ENCODE measurements around the gene UBE2O.

Gene UBE2O

DNA sequence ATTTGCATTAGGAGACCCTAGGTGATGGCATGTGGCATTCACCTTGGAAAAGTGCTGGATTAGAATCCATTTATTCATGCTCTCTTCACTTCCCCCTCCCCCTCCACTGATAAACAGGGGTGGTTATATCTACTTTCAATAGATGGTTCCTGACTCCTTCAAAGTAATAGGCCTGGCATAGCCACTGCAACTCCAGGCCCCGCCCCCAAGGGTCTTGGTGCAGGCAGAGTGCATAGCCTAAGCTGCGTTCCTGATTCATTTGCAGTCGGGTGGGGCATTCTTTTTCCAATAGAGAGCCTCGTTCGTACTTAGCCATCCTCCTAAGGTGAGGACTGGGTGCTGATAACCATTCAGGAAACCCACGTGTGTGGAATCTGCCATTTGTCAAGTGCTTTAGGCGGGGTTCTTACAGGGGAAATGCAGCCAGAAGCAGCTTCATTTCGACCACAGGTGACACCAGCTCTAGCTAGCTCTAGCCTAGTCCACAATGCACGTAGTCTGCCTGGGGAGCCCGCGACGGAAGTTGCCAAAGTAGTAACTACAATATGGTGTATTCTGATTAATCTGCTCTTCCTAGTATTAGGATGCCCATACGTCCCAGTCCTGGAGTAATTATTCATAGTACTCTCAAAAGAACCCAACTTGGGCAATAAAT lies 11.1 kb downstream of the UBE2O start:
- Histone ChIP-seq H3K4me3 (ENCODE audit: low read depth, low read length) (no peak overlapping the region), H3K36me3 (ENCODE audit: control insufficient read depth, insufficient read depth, low read length) (no peaks in the 10 kb centered on the region), H3K4me1 (ENCODE audit: control insufficient read depth, insufficient read depth, low read length) (peaks cover 50% of the 10 kb centered on the region), H3K27me3 (ENCODE audit: control insufficient read depth, insufficient read depth, low read length) (no peaks in the 10 kb centered on the region), H3K9ac (ENCODE audit: low read depth, low read length) (no peak overlapping the region), H3K9me3 (ENCODE audit: control insufficient read depth, insufficient read depth, low read length) (no peaks in the 10 kb centered on the region)

GRCh38 chr17:76440751-76441362 lies 12.1 kb downstream of the UBE2O start:
- Histone ChIP-seq H3K4me1 (ENCODE audit: control insufficient read depth, insufficient read depth, low read length) (peaks cover 44% of the 10 kb centered on the region), H3K9me3 (ENCODE audit: control insufficient read depth, insufficient read depth, low read length) (no peaks in the 10 kb centered on the region)

DNA sequence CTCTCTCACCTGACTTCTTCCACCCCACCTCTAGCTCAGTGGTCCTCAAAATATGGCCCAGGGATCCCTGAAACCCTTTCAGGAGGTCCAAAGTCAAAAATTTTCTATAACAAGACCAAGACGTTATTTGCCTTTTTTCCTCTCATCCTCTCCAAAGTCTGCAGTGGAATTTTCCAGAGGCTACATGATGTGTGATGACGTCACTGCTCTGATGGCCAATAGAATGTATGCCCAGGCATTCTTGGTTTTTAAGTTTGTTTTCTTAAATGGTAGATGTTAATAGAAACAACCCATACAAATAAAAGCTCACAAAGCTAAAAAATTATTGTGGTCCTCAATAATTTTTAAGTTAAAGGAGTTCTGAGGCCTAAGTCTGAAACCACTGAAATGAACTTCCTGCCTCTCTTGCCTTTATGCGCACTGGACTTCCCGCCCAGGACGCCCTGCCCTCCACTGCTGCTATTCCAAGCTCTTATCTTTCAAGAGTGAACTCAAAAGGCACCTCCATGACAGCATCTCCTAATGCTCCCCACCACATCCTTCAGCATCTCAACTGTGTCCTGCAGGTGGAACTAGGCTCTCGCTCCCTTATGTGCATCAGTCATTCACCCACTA lies 13.5 kb downstream of the UBE2O start:
- Histone ChIP-seq H3K4me3 (ENCODE audit: low read depth, low read length) (no peak overlapping the region), H3K36me3 (ENCODE audit: control insufficient read depth, insufficient read depth, low read length) (no peaks in the 10 kb centered on the region), H3K9ac (ENCODE audit: low read depth, low read length) (no peak overlapping the region), H3K4me1 (ENCODE audit: control insufficient read depth, insufficient read depth, low read length) (peaks cover 34% of the 10 kb centered on the region), H3K27me3 (ENCODE audit: control insufficient read depth, insufficient read depth, low read length) (no peaks in the 10 kb centered on the region), H3K9me3 (ENCODE audit: control insufficient read depth, insufficient read depth, low read length) (no peaks in the 10 kb centered on the region)

More at GRCh38 chr17:76440751-76441362, 12.1 kb downstream of the UBE2O start:
- H3K36me3 ChIP-seq (ENCODE audit: control insufficient read depth, insufficient read depth, low read length) = no peaks in the 10 kb centered on the region
- H3K9ac ChIP-seq (ENCODE audit: low read depth, low read length) = no peak overlapping the region
- H3K27me3 ChIP-seq (ENCODE audit: control insufficient read depth, insufficient read depth, low read length) = no peaks in the 10 kb centered on the region
- H3K4me3 ChIP-seq (ENCODE audit: low read depth, low read length) = no peak overlapping the region

DNA sequence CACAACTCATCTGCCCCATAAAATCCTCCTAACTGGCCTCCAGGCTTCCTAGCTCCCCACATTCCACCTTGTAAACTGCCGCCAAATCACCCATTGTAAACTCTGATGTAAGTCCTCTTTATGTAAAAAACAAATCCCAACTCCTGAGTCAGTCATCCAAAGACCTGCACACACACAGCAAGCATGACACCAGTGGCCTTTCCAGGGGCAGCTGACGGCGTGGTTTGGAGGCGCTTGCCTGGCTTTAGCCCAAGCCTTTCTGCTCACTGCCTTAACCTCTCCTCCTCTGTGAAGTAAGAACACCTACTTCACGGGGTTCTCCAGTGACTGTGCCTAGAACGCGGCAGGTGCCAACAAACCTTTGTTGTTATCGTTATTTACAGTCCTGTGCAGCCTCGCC lies 14.0 kb downstream of the UBE2O start:
- no peaks in the 10 kb centered on the region for H3K9me3 ChIP-seq (ENCODE audit: control insufficient read depth, insufficient read depth, low read length)
- H3K36me3 ChIP-seq (ENCODE audit: control insufficient read depth, insufficient read depth, low read length) = no peaks in the 10 kb centered on the region
- no peak overlapping the region for H3K9ac ChIP-seq (ENCODE audit: low read depth, low read length)
- peaks cover 29% of the 10 kb centered on the region for H3K4me1 ChIP-seq (ENCODE audit: control insufficient read depth, insufficient read depth, low read length)
- no peaks in the 10 kb centered on the region for H3K27me3 ChIP-seq (ENCODE audit: control insufficient read depth, insufficient read depth, low read length)
- H3K4me3 ChIP-seq (ENCODE audit: low read depth, low read length) = no peak overlapping the region

GRCh38 chr17:76437467-76438402 lies 15.2 kb downstream of the UBE2O start:
- Histone ChIP-seq H3K9me3 (ENCODE audit: control insufficient read depth, insufficient read depth, low read length) (no peaks in the 10 kb centered on the region), H3K4me1 (ENCODE audit: control insufficient read depth, insufficient read depth, low read length) (peaks cover 29% of the 10 kb centered on the region), H3K9ac (ENCODE audit: low read depth, low read length) (no peak overlapping the region), H3K27me3 (ENCODE audit: control insufficient read depth, insufficient read depth, low read length) (no peaks in the 10 kb centered on the region), H3K4me3 (ENCODE audit: low read depth, low read length) (no peak overlapping the region), H3K36me3 (ENCODE audit: control insufficient read depth, insufficient read depth, low read length) (no peaks in the 10 kb centered on the region)

- no peak overlapping the region for H3K4me3 ChIP-seq (ENCODE audit: low read depth, low read length)
- H3K4me1 ChIP-seq (ENCODE audit: control insufficient read depth, insufficient read depth, low read length) = peaks cover 16% of the 10 kb centered on the region
These were observed 17.2 kb downstream of the UBE2O start for GRCh38 chr17:76435751-76436150.

GRCh38 chr17:76434870-76435269 lies 18.1 kb downstream of the UBE2O start:
- H3K4me3 ChIP-seq (ENCODE audit: low read depth, low read length) = no peak overlapping the region
- H3K4me1 ChIP-seq (ENCODE audit: control insufficient read depth, insufficient read depth, low read length) = peaks cover 14% of the 10 kb centered on the region
- H3K9ac ChIP-seq (ENCODE audit: low read depth, low read length) = no peak overlapping the region
- no peaks in the 10 kb centered on the region for H3K27me3 ChIP-seq (ENCODE audit: control insufficient read depth, insufficient read depth, low read length)
- no peaks in the 10 kb centered on the region for H3K36me3 ChIP-seq (ENCODE audit: control insufficient read depth, insufficient read depth, low read length)
- no peaks in the 10 kb centered on the region for H3K9me3 ChIP-seq (ENCODE audit: control insufficient read depth, insufficient read depth, low read length)

More at GRCh38 chr17:76435751-76436150, 17.2 kb downstream of the UBE2O start:
- Histone ChIP-seq H3K36me3 (ENCODE audit: control insufficient read depth, insufficient read depth, low read length) (no peaks in the 10 kb centered on the region), H3K9ac (ENCODE audit: low read depth, low read length) (no peak overlapping the region), H3K9me3 (ENCODE audit: control insufficient read depth, insufficient read depth, low read length) (no peaks in the 10 kb centered on the region), H3K27me3 (ENCODE audit: control insufficient read depth, insufficient read depth, low read length) (no peaks in the 10 kb centered on the region)

- H3K9me3 ChIP-seq (ENCODE audit: control insufficient read depth, insufficient read depth, low read length) = no peaks in the 10 kb centered on the region
- H3K36me3 ChIP-seq (ENCODE audit: control insufficient read depth, insufficient read depth, low read length) = no peaks in the 10 kb centered on the region
- peaks cover 9% of the 10 kb centered on the region for H3K4me1 ChIP-seq (ENCODE audit: control insufficient read depth, insufficient read depth, low read length)
- H3K4me3 ChIP-seq (ENCODE audit: low read depth, low read length) = no peak overlapping the region
- no peak overlapping the region for H3K9ac ChIP-seq (ENCODE audit: low read depth, low read length)
- no peaks in the 10 kb centered on the region for H3K27me3 ChIP-seq (ENCODE audit: control insufficient read depth, insufficient read depth, low read length)
These were observed 19.3 kb downstream of the UBE2O start for GRCh38 chr17:76433693-76434092.

- Histone ChIP-seq H3K4me1 (ENCODE audit: control insufficient read depth, insufficient read depth, low read length) (peaks cover 9% of the 10 kb centered on the region), H3K4me3 (ENCODE audit: low read depth, low read length) (no peak overlapping the region), H3K36me3 (ENCODE audit: control insufficient read depth, insufficient read depth, low read length) (no peaks in the 10 kb centered on the region), H3K27me3 (ENCODE audit: control insufficient read depth, insufficient read depth, low read length) (no peaks in the 10 kb centered on the region), H3K9ac (ENCODE audit: low read depth, low read length) (no peak overlapping the region), H3K9me3 (ENCODE audit: control insufficient read depth, insufficient read depth, low read length) (no peaks in the 10 kb centered on the region)
These were observed 20.1 kb downstream of the UBE2O start for GRCh38 chr17:76432712-76433336.

GRCh38 chr17:76432004-76432403 lies 20.9 kb downstream of the UBE2O start:
- Histone ChIP-seq H3K4me3 (ENCODE audit: low read depth, low read length) (no peak overlapping the region), H3K27me3 (ENCODE audit: control insufficient read depth, insufficient read depth, low read length) (no peaks in the 10 kb centered on the region), H3K4me1 (ENCODE audit: control insufficient read depth, insufficient read depth, low read length) (peaks cover 9% of the 10 kb centered on the region), H3K9me3 (ENCODE audit: control insufficient read depth, insufficient read depth, low read length) (no peaks in the 10 kb centered on the region), H3K36me3 (ENCODE audit: control insufficient read depth, insufficient read depth, low read length) (no peaks in the 10 kb centered on the region), H3K9ac (ENCODE audit: low read depth, low read length) (no peak overlapping the region)

- Histone ChIP-seq H3K4me3 (ENCODE audit: low read depth, low read length) (no peak overlapping the region), H3K4me1 (ENCODE audit: control insufficient read depth, insufficient read depth, low read length) (peaks cover 5% of the 10 kb centered on the region), H3K36me3 (ENCODE audit: control insufficient read depth, insufficient read depth, low read length) (no peaks in the 10 kb centered on the region), H3K9ac (ENCODE audit: low read depth, low read length) (no peak overlapping the region), H3K9me3 (ENCODE audit: control insufficient read depth, insufficient read depth, low read length) (no peaks in the 10 kb centered on the region), H3K27me3 (ENCODE audit: control insufficient read depth, insufficient read depth, low read length) (no peaks in the 10 kb centered on the region)
These were observed 21.4 kb downstream of the UBE2O start for GRCh38 chr17:76431509-76431908.

Measured in iPS-15b (cell line).